H54 (cell line): ENCODE results near the gene IQCH.
"Not testable (repeated sequence)": the region's sequence is repeated elsewhere in the genome, so short reads cannot be mapped to it uniquely, and the experiment has no call there.

Experiments
- DNase-seq: peaks from one replicate; pipeline ENCODE4 v3.0.0; 2011; ENCODE audit warnings: low spot score, mixed read lengths; ENCODE audit not compliant: insufficient read length
- FAIRE-seq: peaks from 3 replicates; lab custom pipeline; 2011; peaks lifted over from hg19 to GRCh38; lab: Jason Lieb, UNC
- POLR2A ChIP-seq: IDR thresholded peaks from 2 replicates; pipeline ENCODE4 v1.6.1; 2011; ENCODE audit warnings: low read depth, mild to moderate bottlenecking, low read length

Gene IQCH

GRCh38 chr15:67228286-67228685, 26.3 kb upstream of the IQCH start:
- FAIRE-seq, result no peak
- no peak for DNase-seq
- TF ChIP-seq POLR2A, result no peak

GRCh38 chr15:67230504-67230903, 24.1 kb upstream of the IQCH start:
- no peak for FAIRE-seq
- no peak for DNase-seq
- no peak for TF ChIP-seq POLR2A

- no peak for DNase-seq
- no peak for FAIRE-seq
- no peak for TF ChIP-seq POLR2A
Observed at GRCh38 chr15:67232591-67232990, 22.0 kb upstream of the IQCH start.

GRCh38 chr15:67240235-67241131, 14.1 kb upstream of the IQCH start:
- FAIRE-seq (peak; percentile 64), DNase-seq (no peak)
- TF ChIP-seq POLR2A, result no peak

- no peak for DNase-seq
- TF ChIP-seq POLR2A, result no peak
- no peak for FAIRE-seq
Observed at GRCh38 chr15:67241132-67241855, 13.3 kb upstream of the IQCH start.

- no peak for TF ChIP-seq POLR2A
- DNase-seq (no peak), FAIRE-seq (no peak)
Observed at GRCh38 chr15:67242708-67243111, 11.9 kb upstream of the IQCH start.

GRCh38 chr15:67244971-67245478, 9.6 kb upstream of the IQCH start:
- FAIRE-seq (no peak), DNase-seq (no peak)
- no peak for TF ChIP-seq POLR2A

GRCh38 chr15:67246606-67247005, 8.0 kb upstream of the IQCH start:
- DNase-seq, FAIRE-seq: not testable (repeated sequence)

GRCh38 chr15:67248011-67248505, 6.5 kb upstream of the IQCH start:
- DNase-seq, result no peak
- TF ChIP-seq POLR2A, result no peak
- FAIRE-seq, result no peak

GRCh38 chr15:67249830-67250229, 4.8 kb upstream of the IQCH start:
- DNase-seq, result no peak
- TF ChIP-seq POLR2A, result no peak
- FAIRE-seq, result no peak

GRCh38 chr15:67251318-67251717, 3.3 kb upstream of the IQCH start:
- no peak for DNase-seq
- no peak for TF ChIP-seq POLR2A
- no peak for FAIRE-seq

- DNase-seq (no peak), FAIRE-seq (no peak)
- no peak for TF ChIP-seq POLR2A
Observed at GRCh38 chr15:67253101-67253500, 1.5 kb upstream of the IQCH start.

- no peak for TF ChIP-seq POLR2A
- DNase-seq (no peak), FAIRE-seq (no peak)
Observed at GRCh38 chr15:67253549-67254237, 893 bp upstream of the IQCH start.

- DNase-seq (no peak), FAIRE-seq (no peak)
- no peak for TF ChIP-seq POLR2A
Observed at GRCh38 chr15:67256051-67256450, 1.5 kb downstream of the IQCH start.

GRCh38 chr15:67258412-67258811, 3.8 kb downstream of the IQCH start:
- not testable (repeated sequence) for FAIRE-seq, DNase-seq
